ENCODE data around the gene MSH3. TPM values are rescaled to one million over a fixed set of nuclear protein-coding genes. Genes with fewer than 3 reads are reported as not detected.

Gene MSH3
- polyA plus RNA-seq, 2 of the 4 experiments (the other 2 are of a cell fraction): 9.3 to 13.1 TPM

DNA sequence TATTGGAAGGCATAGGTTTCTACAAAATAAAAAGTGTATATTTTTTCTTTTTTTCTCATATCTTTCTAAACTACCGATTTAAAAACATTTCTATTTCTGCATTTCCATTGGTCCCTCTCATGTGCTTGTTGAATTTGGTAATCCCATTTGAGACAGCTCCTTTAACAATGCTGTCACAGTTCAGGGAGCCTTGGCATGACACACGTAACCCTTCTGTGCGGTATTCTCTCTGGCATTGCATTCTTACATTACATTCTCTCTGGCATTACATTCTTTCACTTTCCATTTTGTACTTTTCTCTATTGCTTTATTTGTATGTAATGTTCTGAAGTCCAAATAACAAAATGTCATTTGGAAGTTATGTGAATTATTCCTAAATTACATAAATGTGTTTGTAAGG is 155.0 kb downstream of the MSH3 start (continued):
- TF ChIP-seq, protein P1, sequence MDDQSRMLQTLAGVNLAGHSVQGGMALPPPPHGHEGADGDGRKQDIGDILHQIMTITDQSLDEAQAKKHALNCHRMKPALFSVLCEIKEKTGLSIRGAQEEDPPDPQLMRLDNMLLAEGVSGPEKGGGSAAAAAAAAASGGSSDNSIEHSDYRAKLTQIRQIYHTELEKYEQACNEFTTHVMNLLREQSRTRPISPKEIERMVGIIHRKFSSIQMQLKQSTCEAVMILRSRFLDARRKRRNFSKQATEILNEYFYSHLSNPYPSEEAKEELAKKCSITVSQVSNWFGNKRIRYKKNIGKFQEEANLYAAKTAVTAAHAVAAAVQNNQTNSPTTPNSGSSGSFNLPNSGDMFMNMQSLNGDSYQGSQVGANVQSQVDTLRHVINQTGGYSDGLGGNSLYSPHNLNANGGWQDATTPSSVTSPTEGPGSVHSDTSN (IDR thresholded peaks at IDR 0.05): no peak
- TF ChIP-seq ESRRA (IDR thresholded peaks at IDR 0.05; ENCODE audit: borderline replicate concordance, low read length): no peak

DNA sequence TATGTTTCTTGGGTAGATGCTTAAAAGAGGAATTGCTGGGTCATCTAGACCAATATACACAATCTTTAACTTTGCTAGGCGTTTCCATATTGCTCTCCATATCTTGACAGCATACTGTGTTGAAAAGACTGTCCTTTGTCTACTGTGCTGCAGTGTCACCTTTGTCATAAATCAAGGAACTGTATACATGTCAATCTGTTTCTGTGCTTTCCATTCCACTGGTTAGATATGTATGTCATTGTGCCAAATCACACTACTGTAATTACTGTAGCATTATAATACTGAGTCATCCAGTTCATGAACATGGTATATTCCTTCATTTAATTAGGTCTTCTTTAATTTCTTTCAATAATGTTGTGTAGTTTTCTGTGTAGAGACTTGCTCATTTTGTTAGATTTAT is 156.0 kb downstream of the MSH3 start:
- Histone ChIP-seq H3K4me3 (no peak overlapping the region), H3K27ac (no peak overlapping the region), H3K4me1 (no peaks in the 10 kb centered on the region), H3K9me3 (no peaks in the 10 kb centered on the region), H3K4me2 (no peak overlapping the region)
- CTCF ChIA-PET: no interaction called here
- 88% methylated on average over 1 of the region's 1 CpG for WGBS (ENCODE audit: missing lambda C conversion rate)
- POLR2A ChIA-PET: no interaction called here
- ATAC-seq (no peak), FAIRE-seq (no peak), DNase-seq (ENCODE audit: low read depth in 1 of 2, low spot score in 1 of 2) (no peak)
- TF ChIP-seq CHD2 (IDR thresholded peaks at IDR 0.05; ENCODE audit: low read length, partially characterized antibody): no peak
- no peak for TF ChIP-seq RNF2 (IDR thresholded peaks at IDR 0.05; ENCODE audit: borderline replicate concordance, low read depth)
- TF ChIP-seq RCOR1 (IDR thresholded peaks at IDR 0.05; ENCODE audit: low read depth, low read length): no peak
- TF ChIP-seq ESRRA (IDR thresholded peaks at IDR 0.05; ENCODE audit: borderline replicate concordance, low read length): no peak
- TF ChIP-seq, protein P2, sequence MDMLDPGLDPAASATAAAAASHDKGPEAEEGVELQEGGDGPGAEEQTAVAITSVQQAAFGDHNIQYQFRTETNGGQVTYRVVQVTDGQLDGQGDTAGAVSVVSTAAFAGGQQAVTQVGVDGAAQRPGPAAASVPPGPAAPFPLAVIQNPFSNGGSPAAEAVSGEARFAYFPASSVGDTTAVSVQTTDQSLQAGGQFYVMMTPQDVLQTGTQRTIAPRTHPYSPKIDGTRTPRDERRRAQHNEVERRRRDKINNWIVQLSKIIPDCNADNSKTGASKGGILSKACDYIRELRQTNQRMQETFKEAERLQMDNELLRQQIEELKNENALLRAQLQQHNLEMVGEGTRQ (IDR thresholded peaks at IDR 0.05): no peak

DNA sequence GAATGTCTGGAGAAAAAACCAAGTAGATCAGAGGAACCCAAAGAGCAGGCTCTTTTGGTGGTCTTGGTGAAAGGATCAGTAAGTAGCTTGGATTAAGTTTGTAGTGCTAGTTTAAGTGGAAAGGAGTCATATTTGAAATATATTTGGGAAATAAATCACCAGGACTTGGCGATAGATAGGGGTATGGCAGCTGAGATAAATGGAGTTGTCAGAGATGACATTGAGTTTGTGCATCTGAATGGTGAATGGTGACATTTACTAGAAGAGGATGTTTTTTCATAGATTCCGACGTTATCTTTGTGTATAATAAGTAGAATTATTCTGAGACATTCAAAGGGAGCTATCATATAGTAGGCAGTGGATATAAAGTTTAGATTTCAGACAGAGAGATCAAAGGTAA is 162.1 kb downstream of the MSH3 start:
- POLR2A ChIA-PET: no interaction called here

DNA sequence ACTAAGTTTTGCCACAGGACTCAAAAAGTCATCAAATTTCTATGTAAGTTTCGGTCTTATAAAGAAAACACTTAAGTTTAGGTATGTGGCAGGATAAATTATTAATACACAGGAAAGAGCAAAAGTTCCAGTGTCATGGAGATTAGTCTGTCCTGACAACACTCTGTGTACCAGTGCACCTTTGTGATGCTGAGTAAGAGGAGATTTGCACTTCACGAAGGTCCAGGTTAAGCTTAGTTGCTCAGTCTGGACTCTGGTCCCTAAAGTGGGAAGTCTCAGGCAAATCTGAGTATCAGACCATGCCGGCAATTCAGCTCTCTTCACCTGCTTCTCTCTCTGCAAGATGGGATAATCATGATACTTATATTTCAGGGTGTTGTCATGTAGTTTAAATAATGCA is 166.2 kb downstream of the MSH3 start:
- ATAC-seq: no peak
- POLR2A ChIA-PET: no interaction called here
- TF ChIP-seq, protein P3, sequence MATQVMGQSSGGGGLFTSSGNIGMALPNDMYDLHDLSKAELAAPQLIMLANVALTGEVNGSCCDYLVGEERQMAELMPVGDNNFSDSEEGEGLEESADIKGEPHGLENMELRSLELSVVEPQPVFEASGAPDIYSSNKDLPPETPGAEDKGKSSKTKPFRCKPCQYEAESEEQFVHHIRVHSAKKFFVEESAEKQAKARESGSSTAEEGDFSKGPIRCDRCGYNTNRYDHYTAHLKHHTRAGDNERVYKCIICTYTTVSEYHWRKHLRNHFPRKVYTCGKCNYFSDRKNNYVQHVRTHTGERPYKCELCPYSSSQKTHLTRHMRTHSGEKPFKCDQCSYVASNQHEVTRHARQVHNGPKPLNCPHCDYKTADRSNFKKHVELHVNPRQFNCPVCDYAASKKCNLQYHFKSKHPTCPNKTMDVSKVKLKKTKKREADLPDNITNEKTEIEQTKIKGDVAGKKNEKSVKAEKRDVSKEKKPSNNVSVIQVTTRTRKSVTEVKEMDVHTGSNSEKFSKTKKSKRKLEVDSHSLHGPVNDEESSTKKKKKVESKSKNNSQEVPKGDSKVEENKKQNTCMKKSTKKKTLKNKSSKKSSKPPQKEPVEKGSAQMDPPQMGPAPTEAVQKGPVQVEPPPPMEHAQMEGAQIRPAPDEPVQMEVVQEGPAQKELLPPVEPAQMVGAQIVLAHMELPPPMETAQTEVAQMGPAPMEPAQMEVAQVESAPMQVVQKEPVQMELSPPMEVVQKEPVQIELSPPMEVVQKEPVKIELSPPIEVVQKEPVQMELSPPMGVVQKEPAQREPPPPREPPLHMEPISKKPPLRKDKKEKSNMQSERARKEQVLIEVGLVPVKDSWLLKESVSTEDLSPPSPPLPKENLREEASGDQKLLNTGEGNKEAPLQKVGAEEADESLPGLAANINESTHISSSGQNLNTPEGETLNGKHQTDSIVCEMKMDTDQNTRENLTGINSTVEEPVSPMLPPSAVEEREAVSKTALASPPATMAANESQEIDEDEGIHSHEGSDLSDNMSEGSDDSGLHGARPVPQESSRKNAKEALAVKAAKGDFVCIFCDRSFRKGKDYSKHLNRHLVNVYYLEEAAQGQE (IDR thresholded peaks at IDR 0.05): no peak
- TF ChIP-seq PHF8 (IDR thresholded peaks at IDR 0.05; ENCODE audit: borderline replicate concordance, low read depth) (no peak), RCOR1 (IDR thresholded peaks at IDR 0.05; ENCODE audit: low read depth, low read length) (no peak), EP300 (IDR thresholded peaks at IDR 0.05) (no peak), CHD4 (IDR thresholded peaks at IDR 0.05; ENCODE audit: borderline replicate concordance) (no peak), JUN (IDR thresholded peaks at IDR 0.05) (no peak), JUNB (IDR thresholded peaks at IDR 0.05) (no peak)
- TF ChIP-seq, protein P4, sequence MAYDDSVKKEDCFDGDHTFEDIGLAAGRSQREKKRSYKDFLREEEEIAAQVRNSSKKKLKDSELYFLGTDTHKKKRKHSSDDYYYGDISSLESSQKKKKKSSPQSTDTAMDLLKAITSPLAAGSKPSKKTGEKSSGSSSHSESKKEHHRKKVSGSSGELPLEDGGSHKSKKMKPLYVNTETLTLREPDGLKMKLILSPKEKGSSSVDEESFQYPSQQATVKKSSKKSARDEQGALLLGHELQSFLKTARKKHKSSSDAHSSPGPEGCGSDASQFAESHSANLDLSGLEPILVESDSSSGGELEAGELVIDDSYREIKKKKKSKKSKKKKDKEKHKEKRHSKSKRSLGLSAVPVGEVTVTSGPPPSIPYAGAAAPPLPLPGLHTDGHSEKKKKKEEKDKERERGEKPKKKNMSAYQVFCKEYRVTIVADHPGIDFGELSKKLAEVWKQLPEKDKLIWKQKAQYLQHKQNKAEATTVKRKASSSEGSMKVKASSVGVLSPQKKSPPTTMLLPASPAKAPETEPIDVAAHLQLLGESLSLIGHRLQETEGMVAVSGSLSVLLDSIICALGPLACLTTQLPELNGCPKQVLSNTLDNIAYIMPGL (CRISPR knock-in tag; IDR thresholded peaks at IDR 0.05; ENCODE audit: borderline replicate concordance): no peak
- TF ChIP-seq, protein P1 (IDR thresholded peaks at IDR 0.05): no peak
- Histone ChIP-seq H3K4me2 (no peak overlapping the region), H3K9me3 (no peaks in the 10 kb centered on the region), H3K4me1 (no peaks in the 10 kb centered on the region), H3K4me3 (no peak overlapping the region), H3K27ac (no peak overlapping the region)
- DNase-seq (ENCODE audit: low read depth in 1 of 2, low spot score in 1 of 2): no peak
- FAIRE-seq: no peak
- CTCF ChIA-PET: no interaction called here
- 94% methylated on average over 3 of the region's 3 CpGs for WGBS (ENCODE audit: missing lambda C conversion rate)

More for the DNA sequence above, 162.1 kb downstream of the MSH3 start:
- no peak for ATAC-seq
- no peak for TF ChIP-seq RFX5 (IDR thresholded peaks at IDR 0.05)
- no peak for FAIRE-seq
- no peak for DNase-seq (ENCODE audit: low read depth in 1 of 2, low spot score in 1 of 2)
- CTCF ChIA-PET: interaction anchor here (0.6 kb wide), 1 partner anchor 119 kb away, joined by 3 read pairs; no protein-coding TSS in a partner anchor
- Histone ChIP-seq H3K4me1 (no peaks in the 10 kb centered on the region), H3K4me2 (no peak overlapping the region), H3K27ac (no peak overlapping the region), H3K9me3 (no peaks in the 10 kb centered on the region), H3K4me3 (no peak overlapping the region)
- 92% methylated on average over 3 of the region's 3 CpGs for WGBS (ENCODE audit: missing lambda C conversion rate)
